Osteoblast (primary cell): ENCODE measurements around the gene SAC3D1. TPM values are rescaled to one million over a fixed set of nuclear protein-coding genes. Genes with fewer than 3 reads are reported as not detected.

ENCODE experiments used
- DNase-seq: peaks from one replicate; pipeline ENCODE4 v3.0.0; 2011; ENCODE audit warnings: low spot score, mixed read lengths; ENCODE audit not compliant: insufficient read length; ENCODE audit errors: missing footprints
- H2AFZ ChIP-seq: 2 replicates; pipeline ENCODE4 v1.6.0; 2011; ENCODE audit warnings: mild to moderate bottlenecking, low read length
- H3K27ac ChIP-seq: 2 replicates; pipeline ENCODE4 v1.5.1; 2011; ENCODE audit warnings: mild to moderate bottlenecking, low read depth, low read length, moderate library complexity
- H3K27me3 ChIP-seq: 2 replicates; pipeline ENCODE4 v1.6.0; 2012; ENCODE audit warnings: mild to moderate bottlenecking, control low read depth, inconsistent platforms, low read length, moderate library complexity; ENCODE audit not compliant: insufficient read depth
- H3K36me3 ChIP-seq: 2 replicates; pipeline ENCODE4 v1.5.1; 2011; ENCODE audit warnings: mild to moderate bottlenecking, low read length, control low read depth, moderate library complexity; ENCODE audit not compliant: insufficient read depth
- H3K4me1 ChIP-seq: 2 replicates; pipeline ENCODE4 v1.5.1; 2011; ENCODE audit warnings: mild to moderate bottlenecking, low read length, control low read depth, moderate library complexity; ENCODE audit not compliant: insufficient read depth
- H3K4me2 ChIP-seq: 2 replicates; pipeline ENCODE4 v1.6.0; 2011; ENCODE audit warnings: mild to moderate bottlenecking, low read length; ENCODE audit not compliant: insufficient read depth
- H3K4me3 ChIP-seq: fragments of 200-600 bp; sonication (generic); 3 replicates; pipeline ENCODE4 v1.5.1; 2012; ENCODE audit warnings: mild to moderate bottlenecking, low read length, inconsistent platforms; ENCODE audit not compliant: insufficient read depth
- H3K79me2 ChIP-seq: 2 replicates; pipeline ENCODE4 v1.6.0; 2012; ENCODE audit warnings: mild to moderate bottlenecking, low read length, control low read depth, inconsistent platforms; ENCODE audit not compliant: insufficient read depth
- H3K9me3 ChIP-seq: 2 replicates; pipeline ENCODE4 v1.5.1; 2011; ENCODE audit warnings: low read depth, low read length, control low read depth
- H4K20me1 ChIP-seq: 2 replicates; pipeline ENCODE4 v1.6.0; 2012; ENCODE audit warnings: mild to moderate bottlenecking, low read length, control low read depth; ENCODE audit not compliant: insufficient read depth
- CTCF ChIP-seq: IDR thresholded peaks from 2 replicates; pipeline ENCODE4 v1.5.1; 2011; ENCODE audit warnings: mild to moderate bottlenecking, low read depth, low read length, moderate library complexity; ENCODE audit errors: extremely low read depth
- small RNA-seq: library from RNA; depleted of rRNA; stranded (forward); fragments of <200 nt; gene quantifications from one replicate; pipeline ENCODE3, GENCODE V24; 2012
- total RNA-seq: library from RNA; depleted of rRNA; stranded (reverse); fragments of >200 nt; gene quantifications from 2 replicates; pipeline ENCODE4 v1.2.3, GENCODE V29; 2012

Gene SAC3D1
- total RNA-seq, 1 donor: 7.6 TPM

GRCh38 chr11:65089621-65090020 lies 48.6 kb downstream of the SAC3D1 start:
- H3K36me3 ChIP-seq: peaks cover 43% of the 10 kb centered on the region
- H4K20me1 ChIP-seq: no peaks in the 10 kb centered on the region
- no peak for TF ChIP-seq CTCF
- peaks cover 10% of the 10 kb centered on the region for H3K4me1 ChIP-seq
- no peak overlapping the region for H3K4me3 ChIP-seq
- no peaks in the 10 kb centered on the region for H3K27me3 ChIP-seq
- no peak overlapping the region for H3K27ac ChIP-seq
- no peak overlapping the region for H3K4me2 ChIP-seq
- no peak overlapping the region for H2AFZ ChIP-seq
- H3K9me3 ChIP-seq: no peaks in the 10 kb centered on the region
- H3K79me2 ChIP-seq: peaks cover 15% of the 10 kb centered on the region
- peak; percentile 10 for DNase-seq

GRCh38 chr11:65090628-65091027 lies 49.6 kb downstream of the SAC3D1 start:
- H3K27me3 ChIP-seq: no peaks in the 10 kb centered on the region
- H2AFZ ChIP-seq: no peak overlapping the region
- H3K36me3 ChIP-seq: peaks cover 36% of the 10 kb centered on the region
- H3K4me2 ChIP-seq: no peak overlapping the region
- peaks cover under 1% of the 10 kb centered on the region for H3K4me1 ChIP-seq
- H3K79me2 ChIP-seq: peaks cover 5% of the 10 kb centered on the region
- DNase-seq: peak; percentile 30
- no peak for TF ChIP-seq CTCF
- H4K20me1 ChIP-seq: no peaks in the 10 kb centered on the region
- no peak overlapping the region for H3K4me3 ChIP-seq
- no peak overlapping the region for H3K27ac ChIP-seq
- H3K9me3 ChIP-seq: no peaks in the 10 kb centered on the region

Small RNAs within 50 kb of the gene (small RNA-seq; reads per million reads assigned to genes)
- gene MIR6879 (not detected), gene SNX15 (not detected)

Other genes starting within 250 kb of the SAC3D1 start
- 6.2 and 9.8 TPM in 2 replicates for gene MAP4K2, start 238.0 kb upstream of the SAC3D1 start, total RNA-seq
- 12.3 and 13.3 TPM in 2 replicates for gene MEN1, start 230.7 kb upstream of the SAC3D1 start, total RNA-seq
- under 0.01 and 0.29 TPM in 2 replicates for gene CDC42BPG, start 196.6 kb upstream of the SAC3D1 start, total RNA-seq
- 51.3 and 51.4 TPM in 2 replicates for gene EHD1, start 162.6 kb upstream of the SAC3D1 start, total RNA-seq
- 20.0 and 25.7 TPM in 2 replicates for gene ATG2A, start 124.0 kb upstream of the SAC3D1 start, total RNA-seq
- 6.2 and 6.8 TPM in 2 replicates for gene PPP2R5B, start 116.5 kb upstream of the SAC3D1 start, total RNA-seq
- gene GPHA2, start 105.3 kb upstream of the SAC3D1 start, total RNA-seq: not detected in 2 replicates
- gene MAJIN, start 69.1 kb upstream of the SAC3D1 start, total RNA-seq: not detected in 2 replicates
- gene BATF2, start 44.2 kb upstream of the SAC3D1 start, total RNA-seq: 0.29 and 1.4 TPM in 2 replicates
- gene ARL2, start 27.1 kb upstream of the SAC3D1 start, total RNA-seq: 66.3 and 78.5 TPM in 2 replicates
- 12.3 and 13.0 TPM in 2 replicates for gene SNX15, start 13.8 kb upstream of the SAC3D1 start, total RNA-seq
- gene NAALADL1, start 17.3 kb downstream of the SAC3D1 start, total RNA-seq: 15.6 and 17.7 TPM in 2 replicates
- 2.1 and 3.3 TPM in 2 replicates for gene CDCA5, start 42.8 kb downstream of the SAC3D1 start, total RNA-seq
- 38.6 and 39.4 TPM in 2 replicates for gene ZFPL1, start 43.0 kb downstream of the SAC3D1 start, total RNA-seq
- gene VPS51, start 55.0 kb downstream of the SAC3D1 start, total RNA-seq: 122 and 153 TPM in 2 replicates
- 8.8 and 10.1 TPM in 2 replicates for gene TM7SF2, start 70.7 kb downstream of the SAC3D1 start, total RNA-seq
- gene ZNHIT2, start 76.5 kb downstream of the SAC3D1 start, total RNA-seq: 12.3 and 12.4 TPM in 2 replicates
- 94.3 and 118 TPM in 2 replicates for gene FAU, start 80.9 kb downstream of the SAC3D1 start, total RNA-seq
- 37.4 and 41.6 TPM in 2 replicates for gene MRPL49, start 81.1 kb downstream of the SAC3D1 start, total RNA-seq
- gene SYVN1, start 93.3 kb downstream of the SAC3D1 start, total RNA-seq: 10.3 and 11.9 TPM in 2 replicates
- gene SPDYC, start 129.0 kb downstream of the SAC3D1 start, total RNA-seq: not detected in 2 replicates
- 102 and 116 TPM in 2 replicates for gene CAPN1, start 140.7 kb downstream of the SAC3D1 start, total RNA-seq
- gene POLA2, start 220.8 kb downstream of the SAC3D1 start, total RNA-seq: 4.3 and 6.2 TPM in 2 replicates